Measurements from ENCODE around the gene SCTR.

Gene SCTR

GRCh38 chr2:119523952-119524694 is at the start of gene SCTR:
Gene SCTR (minus strand): TSS chr2:119524483. CDS start chr2:119524226, 257 bp downstream.
- DNase-seq = no peak

- DNase-seq = no peak
Measured at GRCh38 chr2:119567292-119567691, 43.0 kb upstream of the SCTR start.

- no peak for DNase-seq
Measured at GRCh38 chr2:119565481-119565880, 41.2 kb upstream of the SCTR start.

- DNase-seq = no peak
Measured at GRCh38 chr2:119553687-119554344, 29.5 kb upstream of the SCTR start.

- no peak for DNase-seq
Measured at GRCh38 chr2:119552902-119553301, 28.6 kb upstream of the SCTR start.

GRCh38 chr2:119550856-119551255 is 26.6 kb upstream of the SCTR start:
- no peak for DNase-seq

GRCh38 chr2:119550346-119550745 is 26.1 kb upstream of the SCTR start:
- no peak for DNase-seq

- no peak for DNase-seq
Measured at GRCh38 chr2:119549241-119549640, 25.0 kb upstream of the SCTR start.

GRCh38 chr2:119548516-119549120 is 24.3 kb upstream of the SCTR start:
- no peak for DNase-seq

GRCh38 chr2:119546447-119546767 is 22.1 kb upstream of the SCTR start:
- no peak for DNase-seq

GRCh38 chr2:119545754-119546446 is 21.6 kb upstream of the SCTR start:
- no peak for DNase-seq

GRCh38 chr2:119544939-119545475 is 20.7 kb upstream of the SCTR start:
- no peak for DNase-seq

GRCh38 chr2:119544075-119544938 is 20.0 kb upstream of the SCTR start, which contains the start of gene CFAP221:
Gene CFAP221 (plus strand): TSS chr2:119544449. CDS start chr2:119546132, 1,683 bp downstream.
- DNase-seq = no peak

- DNase-seq = no peak
Measured at GRCh38 chr2:119541476-119541875, 17.2 kb upstream of the SCTR start.

GRCh38 chr2:119537792-119538191 is 13.5 kb upstream of the SCTR start:
- DNase-seq = no peak

GRCh38 chr2:119536707-119537106 is 12.4 kb upstream of the SCTR start:
- no peak for DNase-seq

- no peak for DNase-seq
Measured at GRCh38 chr2:119536211-119536610, 11.9 kb upstream of the SCTR start.

GRCh38 chr2:119533560-119533959 is 9.3 kb upstream of the SCTR start:
- no peak for DNase-seq

GRCh38 chr2:119531292-119531691 is 7.0 kb upstream of the SCTR start:
- DNase-seq = no peak

- no peak for DNase-seq
Measured at GRCh38 chr2:119527999-119528398, 3.7 kb upstream of the SCTR start.

- no peak for DNase-seq
Measured at GRCh38 chr2:119525614-119526013, 1.3 kb upstream of the SCTR start.

- DNase-seq = no peak
Measured at GRCh38 chr2:119523383-119523951, 816 bp downstream of the SCTR start.

Measured in CD4-positive, alpha-beta T cell treated with Interleukin-4 for 4 hours (primary cell).